ENCODE measurements around the gene CFAP299. TPM values are rescaled to one million over a fixed set of nuclear protein-coding genes. Genes with fewer than 3 reads are reported as not detected.
"Not testable (repeated sequence)": the region's sequence is repeated elsewhere in the genome, so short reads cannot be mapped to it uniquely, and the experiment has no call there.

Gene CFAP299
- total RNA-seq (not detected in 2 replicates), polyA plus RNA-seq (not detected in 2 replicates), polyA minus RNA-seq (0.07 TPM in 1 of 2 replicates, not detected in the other)
- not detected for total RNA-seq (2013)

- intact Hi-C loops (cut with micrococcal nuclease): no loop called here
- WGBS (ENCODE audit: insufficient coverage): 1% methylated on average over 46 of the region's 49 CpGs
- no peaks in the 10 kb centered on the region for H3K36me3 ChIP-seq (replicated peaks in 1 of 2; ENCODE audit: control extremely low read depth in 1 of 2, control insufficient read depth in 1 of 2, extremely low read depth in 1 of 2, insufficient read depth in 2 of 2, low read length in 1 of 2)
- H3K9ac ChIP-seq (ENCODE audit: low read length): peak within 1 kb of the TSS; percentile 77
- DNase-seq (peak; percentile 67), ATAC-seq (ENCODE audit: low read depth) (peak; percentile 74)
- TF ChIP-seq EZH2 (IDR thresholded peaks at IDR 0.05; ENCODE audit: borderline replicate concordance, insufficient read depth, low read depth, low read length, poor library complexity, severe bottlenecking) (no peak), CTCF (IDR thresholded peaks at IDR 0.05) (no peak)
- H3K4me3 Mint-ChIP-seq: peak within 1 kb of the TSS; percentile 87
- no peaks in the 10 kb centered on the region for H3K9me3 Mint-ChIP-seq (ENCODE audit: insufficient read depth)
- peaks cover 0 to 10% (median 0%) of the 10 kb centered on the region in 3 donors for H3K9me3 ChIP-seq (ENCODE audit: control extremely low read depth in 1 of 3, control insufficient read depth in 2 of 3, insufficient read depth in 1 of 3, low read length in 2 of 3)
- H2AFZ ChIP-seq (ENCODE audit: insufficient read depth, low read depth, low read length, poor library complexity, severe bottlenecking): peak within 1 kb of the TSS; percentile 79
- peaks cover 21% of the 10 kb centered on the region for H3K27me3 Mint-ChIP-seq
- CTCF ChIA-PET: interaction anchor here (2.1 kb wide), 1 partner anchor 1383 kb away, joined by 8 read pairs; no protein-coding TSS in a partner anchor
- peaks cover 0 to 25% (median 24%) of the 10 kb centered on the region in 4 experiments for H3K27me3 ChIP-seq (replicated peaks in 1 of 4; ENCODE audit: control extremely low read depth in 1 of 4, control insufficient read depth in 3 of 4, insufficient read depth in 4 of 4, low read length in 3 of 4)
- H3K4me1 Mint-ChIP-seq: peaks cover 15% of the 10 kb centered on the region
- peak within 1 kb of the TSS; percentile 54 to 77 (median 57) for H3K4me3 ChIP-seq (ENCODE audit: control extremely low read depth in 1 of 5, extremely low read depth in 1 of 5, insufficient read depth in 1 of 5, low read depth in 2 of 5, low read length in 4 of 5)
- no peak within 1 kb of the TSS for H3K27ac Mint-ChIP-seq
- POLR2A ChIA-PET: no interaction called here
- peak within 1 kb of the TSS; percentile 91 for H3K4me2 ChIP-seq (replicated peaks; ENCODE audit: low read depth, low read length, poor library complexity, severe bottlenecking)
- H3K4me1 ChIP-seq (ENCODE audit: control insufficient read depth in 2 of 2, insufficient read depth in 2 of 2, low read length in 2 of 2): peaks cover 15% of the 10 kb centered on the region in 2 donors
- H3K27ac ChIP-seq (ENCODE audit: low read length in 2 of 2): no peak within 1 kb of the TSS
- H3K79me2 ChIP-seq (ENCODE audit: control insufficient read depth, insufficient read depth, low read length): no peaks in the 10 kb centered on the region
- no peaks in the 10 kb centered on the region for H4K20me1 ChIP-seq (ENCODE audit: control insufficient read depth, insufficient read depth, low read length, poor library complexity, severe bottlenecking)
Measured at GRCh38 chr4:80335554-80336358, at the start of gene CFAP299. Gene CFAP299 (plus strand): TSS chr4:80335730.

GRCh38 chr4:80286451-80286850, 49.1 kb upstream of the CFAP299 start:
- CTCF ChIA-PET: interaction anchor here (0.7 kb wide), 1 partner anchor 522 kb away, joined by 3 read pairs; no protein-coding TSS in a partner anchor
- no peak overlapping the region for H3K4me3 ChIP-seq (ENCODE audit: control extremely low read depth in 1 of 5, extremely low read depth in 1 of 5, insufficient read depth in 1 of 5, low read depth in 2 of 5, low read length in 4 of 5)
- H3K36me3 ChIP-seq (replicated peaks in 1 of 2; ENCODE audit: control extremely low read depth in 1 of 2, control insufficient read depth in 1 of 2, extremely low read depth in 1 of 2, insufficient read depth in 2 of 2, low read length in 1 of 2): no peaks in the 10 kb centered on the region
- Mint-ChIP-seq H3K27ac (no peak overlapping the region), H3K4me1 (no peaks in the 10 kb centered on the region), H3K4me3 (no peak overlapping the region), H3K27me3 (peaks cover 21% of the 10 kb centered on the region), H3K9me3 (ENCODE audit: insufficient read depth) (no peaks in the 10 kb centered on the region)
- no peaks in the 10 kb centered on the region for H4K20me1 ChIP-seq (ENCODE audit: control insufficient read depth, insufficient read depth, low read length, poor library complexity, severe bottlenecking)
- H3K9me3 ChIP-seq (ENCODE audit: control extremely low read depth in 1 of 3, control insufficient read depth in 2 of 3, insufficient read depth in 1 of 3, low read length in 2 of 3): no peaks in the 10 kb centered on the region
- H3K9ac ChIP-seq (ENCODE audit: low read length): no peak overlapping the region
- no peaks in the 10 kb centered on the region for H3K79me2 ChIP-seq (ENCODE audit: control insufficient read depth, insufficient read depth, low read length)
- H3K4me2 ChIP-seq (replicated peaks; ENCODE audit: low read depth, low read length, poor library complexity, severe bottlenecking): no peak overlapping the region
- 64% methylated on average over 4 of the region's 7 CpGs for WGBS (ENCODE audit: insufficient coverage)
- H3K27ac ChIP-seq (ENCODE audit: low read length in 2 of 2): no peak overlapping the region
- TF ChIP-seq CTCF (IDR thresholded peaks at IDR 0.05) (no peak), EZH2 (IDR thresholded peaks at IDR 0.05; ENCODE audit: borderline replicate concordance, insufficient read depth, low read depth, low read length, poor library complexity, severe bottlenecking) (no peak)
- POLR2A ChIA-PET: no interaction called here
- H2AFZ ChIP-seq (ENCODE audit: insufficient read depth, low read depth, low read length, poor library complexity, severe bottlenecking): no peak overlapping the region
- H3K4me1 ChIP-seq (ENCODE audit: control insufficient read depth in 2 of 2, insufficient read depth in 2 of 2, low read length in 2 of 2): no peaks in the 10 kb centered on the region
- no peak for DNase-seq
- intact Hi-C loops (cut with micrococcal nuclease): no loop called here
- H3K27me3 ChIP-seq (replicated peaks in 1 of 4; ENCODE audit: control extremely low read depth in 1 of 4, control insufficient read depth in 3 of 4, insufficient read depth in 4 of 4, low read length in 3 of 4): peaks cover 0 to 4% (median 0%) of the 10 kb centered on the region in 4 experiments
- ATAC-seq (ENCODE audit: low read depth): no peak

GRCh38 chr4:80290665-80291064, 44.9 kb upstream of the CFAP299 start:
- H3K4me2 ChIP-seq (replicated peaks; ENCODE audit: low read depth, low read length, poor library complexity, severe bottlenecking); H2AFZ ChIP-seq (ENCODE audit: insufficient read depth, low read depth, low read length, poor library complexity, severe bottlenecking); H3K4me1 ChIP-seq (ENCODE audit: control insufficient read depth in 2 of 2, insufficient read depth in 2 of 2, low read length in 2 of 2); H3K9me3 Mint-ChIP-seq (ENCODE audit: insufficient read depth); H3K4me3 ChIP-seq (ENCODE audit: control extremely low read depth in 1 of 5, extremely low read depth in 1 of 5, insufficient read depth in 1 of 5, low read depth in 2 of 5, low read length in 4 of 5); H3K36me3 ChIP-seq (replicated peaks in 1 of 2; ENCODE audit: control extremely low read depth in 1 of 2, control insufficient read depth in 1 of 2, extremely low read depth in 1 of 2, insufficient read depth in 2 of 2, low read length in 1 of 2); DNase-seq; POLR2A ChIA-PET; H3K9me3 ChIP-seq (ENCODE audit: control extremely low read depth in 1 of 3, control insufficient read depth in 2 of 3, insufficient read depth in 1 of 3, low read length in 2 of 3); ATAC-seq (ENCODE audit: low read depth); H4K20me1 ChIP-seq (ENCODE audit: control insufficient read depth, insufficient read depth, low read length, poor library complexity, severe bottlenecking); H3K4me1 Mint-ChIP-seq; H3K4me3 Mint-ChIP-seq; CTCF ChIA-PET; H3K27ac ChIP-seq (ENCODE audit: low read length in 2 of 2); intact Hi-C loops (cut with micrococcal nuclease); H3K79me2 ChIP-seq (ENCODE audit: control insufficient read depth, insufficient read depth, low read length); H3K9ac ChIP-seq (ENCODE audit: low read length); H3K27me3 ChIP-seq (replicated peaks in 1 of 4; ENCODE audit: control extremely low read depth in 1 of 4, control insufficient read depth in 3 of 4, insufficient read depth in 4 of 4, low read length in 3 of 4): not testable (repeated sequence)
- H3K27me3 Mint-ChIP-seq: peaks cover 13% of the 10 kb centered on the region
- no CpG with 5 or more reads among the region's 2 CpGs for WGBS (ENCODE audit: insufficient coverage)
- H3K27ac Mint-ChIP-seq: peak overlapping the region; percentile 32
